GM18909 (cell line): ENCODE data around the gene SLC25A47.
"Not testable (repeated sequence)": the region's sequence is repeated elsewhere in the genome, so short reads cannot be mapped to it uniquely, and the experiment has no call there.

ENCODE experiments used
- ATAC-seq: cut with Tn5 transposase; IDR thresholded peaks from one replicate; pipeline ENCODE4 v1.9.1; 2021; ENCODE audit warnings: mild to moderate bottlenecking; ENCODE audit not compliant: unreplicated experiment, poor library complexity

The SLC25A47 gene

DNA sequence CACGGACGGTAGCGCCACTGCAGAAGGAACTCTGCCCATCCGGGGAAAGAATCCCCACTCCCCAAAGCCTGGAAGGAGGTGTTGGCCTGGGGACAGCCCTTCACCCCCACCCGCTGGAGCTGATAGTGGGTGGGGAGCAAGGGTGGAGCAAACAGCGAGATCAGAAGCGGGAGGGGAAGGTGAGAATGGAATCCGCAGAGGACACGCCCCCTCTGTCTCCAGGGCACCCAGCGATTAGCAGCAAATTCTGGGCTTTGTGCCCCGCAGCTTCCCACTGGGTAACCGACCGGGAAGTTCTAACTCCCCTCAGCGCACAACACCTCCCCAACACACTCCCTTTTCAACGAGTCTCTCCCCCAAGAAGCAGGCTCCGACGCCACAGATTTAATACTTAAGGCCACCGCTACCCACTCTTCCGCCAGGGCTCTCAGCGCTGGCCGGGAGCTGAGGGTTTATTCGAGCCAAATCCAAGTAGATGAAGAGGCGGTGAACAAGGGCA lies 18.3 kb upstream of the SLC25A47 start:
- ATAC-seq = no peak

DNA sequence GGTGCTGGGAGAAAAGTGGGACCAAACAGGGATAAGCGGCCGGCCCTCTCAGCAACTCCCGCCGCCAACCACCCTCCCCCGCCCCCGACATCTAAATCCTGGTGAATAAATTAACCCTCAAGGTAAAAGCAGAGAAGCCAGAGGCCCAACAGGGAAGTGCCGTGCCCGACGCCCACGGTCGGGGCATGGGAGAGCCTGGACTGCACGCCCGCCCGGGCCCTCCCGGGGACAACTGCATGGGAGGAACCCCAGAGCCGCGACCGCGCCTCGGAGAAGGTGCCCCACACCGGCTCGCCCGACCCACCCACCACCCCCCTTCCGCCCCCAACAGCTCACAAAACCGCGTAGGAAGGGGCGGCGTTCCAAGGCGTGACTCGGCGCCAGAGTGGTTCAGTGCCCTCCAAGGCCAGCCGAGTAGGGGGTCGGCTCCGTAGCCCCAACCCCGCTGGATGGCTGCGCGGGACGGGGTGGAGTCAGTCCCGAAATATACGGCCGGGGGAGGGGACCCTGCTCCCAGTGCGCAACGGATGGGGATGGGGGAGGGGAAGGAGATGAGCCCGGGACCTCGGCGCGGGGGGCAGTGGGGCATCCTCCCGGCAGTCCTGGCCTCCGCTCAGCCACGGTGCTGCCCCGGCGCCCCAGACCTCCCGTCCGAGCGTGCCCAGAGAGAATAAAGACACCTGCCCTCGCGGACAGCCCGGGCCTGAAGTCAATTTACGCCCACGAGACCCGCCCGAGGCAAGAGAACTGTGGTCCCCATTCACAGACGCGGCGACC lies 17.6 kb upstream of the SLC25A47 start:
- ATAC-seq = no peak

DNA sequence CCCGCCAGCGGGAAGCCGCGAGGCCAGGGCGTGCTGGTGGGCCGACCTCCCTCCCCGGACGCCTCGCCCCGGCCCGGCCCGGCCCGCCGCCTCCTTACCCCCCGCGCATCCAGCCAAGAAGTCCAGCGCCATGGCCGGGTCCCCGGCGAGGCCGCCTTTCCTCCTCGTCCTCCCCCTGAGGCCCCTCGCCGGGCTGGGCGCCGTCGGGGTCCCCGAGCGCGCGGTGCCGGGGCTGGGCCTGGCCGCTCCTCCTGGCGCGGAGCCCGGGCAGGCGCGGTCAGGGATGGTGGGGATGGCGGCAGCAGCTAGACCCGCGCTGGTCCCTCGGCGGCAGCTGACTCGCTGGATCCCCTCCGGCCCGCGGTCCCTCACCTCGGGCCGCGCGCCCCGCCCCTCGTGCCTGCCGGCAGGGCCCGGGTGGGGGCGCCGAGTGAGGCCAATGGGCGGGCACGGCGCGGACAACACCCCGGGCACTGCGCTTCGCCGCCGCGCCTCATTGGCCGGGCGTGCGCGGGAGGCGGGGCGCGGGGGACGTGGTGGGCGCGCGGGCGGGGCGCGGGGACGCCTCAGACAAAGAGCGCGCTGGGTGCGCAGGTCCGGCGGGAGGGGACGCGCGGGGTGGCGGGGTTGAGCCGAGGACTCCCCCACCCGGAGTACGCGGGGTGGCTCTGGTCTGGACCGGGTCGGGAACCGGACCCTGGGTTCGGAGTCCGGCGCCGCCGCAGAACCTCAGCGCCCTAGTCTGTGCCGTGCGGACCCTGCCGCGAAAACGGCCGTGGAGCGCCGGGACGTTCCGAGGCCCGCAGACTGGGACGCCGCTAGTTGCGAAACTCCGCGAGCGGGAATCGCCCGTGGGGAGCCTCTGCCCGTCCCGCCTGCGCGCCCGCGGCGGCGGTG lies 16.8 kb upstream of the SLC25A47 start, which contains the start of gene SLC25A29:
Gene SLC25A29, minus strand, starts transcription at position 344 of the 897 bp plus-strand sequence. Its CDS starts 212 bp downstream, at position 132.
- ATAC-seq = peak; percentile 86

DNA sequence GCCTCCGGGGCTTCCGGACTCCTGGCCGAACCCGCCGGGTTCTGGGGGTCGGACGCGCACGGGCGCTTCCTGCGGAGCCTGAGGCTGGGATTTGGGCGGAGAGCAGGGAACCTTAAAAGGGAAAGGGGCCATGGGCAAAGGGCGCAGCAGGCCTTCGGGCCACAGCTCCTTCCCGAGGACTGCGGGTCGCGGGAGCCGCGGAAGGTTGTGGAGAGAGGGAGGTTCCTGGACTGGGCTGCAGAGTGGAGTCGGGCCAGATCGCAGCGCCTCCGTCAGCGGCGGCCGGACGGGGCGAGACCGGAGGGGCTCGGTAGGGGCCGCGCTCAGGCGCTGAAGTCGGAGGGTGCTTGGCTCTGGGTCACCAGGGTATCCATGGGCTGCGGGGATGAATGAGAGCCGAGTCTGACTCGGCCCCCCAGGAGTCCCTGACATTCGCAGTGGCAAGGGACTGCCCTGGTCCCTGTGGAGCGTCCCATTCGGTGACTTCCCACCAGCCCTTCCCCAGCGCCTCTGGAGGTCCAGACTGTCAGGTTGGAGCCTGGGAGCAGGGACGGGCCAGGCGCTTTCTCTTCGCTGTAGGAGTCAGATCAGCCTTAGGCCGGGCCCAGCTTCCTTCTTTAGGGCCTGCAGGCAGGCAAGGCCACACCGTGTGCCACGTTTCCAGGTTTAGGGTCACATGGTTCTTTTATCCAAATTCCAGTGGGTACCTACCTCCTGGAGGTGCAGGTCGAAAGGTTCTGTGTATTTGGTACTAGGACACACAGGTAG lies 16.0 kb upstream of the SLC25A47 start:
- ATAC-seq = no peak

DNA sequence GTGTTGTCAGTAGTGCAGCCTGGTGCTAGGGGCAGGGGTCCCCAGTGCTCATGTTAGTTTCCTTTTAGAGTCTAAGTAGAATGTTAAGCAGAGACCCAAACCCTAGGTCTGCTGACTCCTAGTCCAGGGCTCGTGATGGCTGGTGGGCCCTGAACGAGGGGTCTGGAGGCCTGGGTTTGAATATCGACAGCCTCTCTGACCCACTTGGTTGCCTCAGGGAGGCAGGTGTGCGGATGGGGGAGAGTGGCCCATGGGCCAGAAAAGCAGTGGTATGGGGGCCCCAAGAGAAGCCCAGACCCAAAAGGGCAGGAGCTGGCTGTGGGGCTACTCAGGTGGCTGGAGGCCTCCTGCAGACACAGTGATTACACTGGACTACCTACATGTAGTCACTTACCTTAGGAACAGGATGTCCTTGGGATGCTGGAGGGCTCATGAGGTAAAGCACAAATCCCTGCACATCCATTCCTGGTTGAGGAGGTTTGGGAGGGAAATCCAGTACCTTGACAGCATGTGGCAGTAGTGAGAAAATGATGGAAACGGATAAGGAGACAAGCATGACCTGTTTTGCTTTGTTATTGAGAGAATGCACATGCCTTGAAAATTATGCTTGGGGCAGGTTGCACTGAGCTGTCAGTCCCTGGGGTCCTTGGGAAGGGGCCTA lies 15.2 kb upstream of the SLC25A47 start:
- no peak for ATAC-seq

DNA sequence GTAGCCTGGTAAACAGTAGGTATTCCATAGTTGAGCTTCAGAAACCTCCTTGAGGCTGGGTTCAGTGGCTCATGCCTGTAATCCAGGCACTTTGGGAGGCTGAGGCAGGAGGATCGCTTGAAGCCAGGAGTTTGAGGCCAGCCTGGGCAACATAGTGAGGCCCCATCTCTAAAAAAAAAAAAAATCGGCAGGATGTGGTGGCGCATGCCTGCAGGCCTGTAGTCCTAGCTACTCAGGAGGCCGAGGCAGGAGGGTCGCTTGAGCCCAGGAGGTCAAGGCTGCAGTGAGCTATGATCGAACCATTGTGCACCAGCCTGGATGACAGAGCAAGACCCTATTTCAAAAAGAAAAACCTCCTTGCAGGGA lies 14.7 kb upstream of the SLC25A47 start:
- ATAC-seq = not testable (repeated sequence)

DNA sequence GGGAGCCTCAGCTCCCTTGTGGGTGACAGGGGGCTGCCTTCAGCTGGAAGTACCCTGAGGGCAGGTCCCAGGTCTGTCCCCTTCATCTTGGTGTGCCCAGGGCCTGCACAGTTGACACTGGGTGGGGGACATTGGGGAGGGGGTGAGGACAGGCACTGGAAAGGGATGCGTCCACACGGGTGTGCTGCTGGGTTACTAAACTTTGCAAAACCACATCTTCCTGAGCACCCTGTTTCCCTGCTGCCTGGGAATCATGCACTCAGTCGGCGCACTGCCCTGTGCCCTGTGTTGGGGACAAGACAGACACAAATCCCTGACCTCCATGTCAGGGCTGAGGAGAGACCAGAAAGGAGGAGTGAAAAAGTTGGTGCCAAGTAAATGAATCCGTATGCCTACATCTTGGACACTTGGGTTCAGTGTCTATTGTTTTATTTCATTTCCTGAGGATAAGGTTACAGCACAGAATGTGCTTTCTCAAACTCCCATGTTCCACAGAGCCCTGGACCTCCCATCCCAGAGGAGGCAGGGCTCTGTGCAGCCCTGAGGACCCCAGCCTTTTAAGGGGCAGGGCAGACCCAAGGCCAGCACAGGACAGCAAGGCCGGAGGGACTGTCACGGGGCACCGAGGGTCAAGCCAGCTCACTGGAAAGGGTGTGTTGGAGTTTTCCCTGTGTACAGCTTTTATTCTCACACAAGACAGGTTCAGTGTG lies 14.0 kb upstream of the SLC25A47 start:
- no peak for ATAC-seq

DNA sequence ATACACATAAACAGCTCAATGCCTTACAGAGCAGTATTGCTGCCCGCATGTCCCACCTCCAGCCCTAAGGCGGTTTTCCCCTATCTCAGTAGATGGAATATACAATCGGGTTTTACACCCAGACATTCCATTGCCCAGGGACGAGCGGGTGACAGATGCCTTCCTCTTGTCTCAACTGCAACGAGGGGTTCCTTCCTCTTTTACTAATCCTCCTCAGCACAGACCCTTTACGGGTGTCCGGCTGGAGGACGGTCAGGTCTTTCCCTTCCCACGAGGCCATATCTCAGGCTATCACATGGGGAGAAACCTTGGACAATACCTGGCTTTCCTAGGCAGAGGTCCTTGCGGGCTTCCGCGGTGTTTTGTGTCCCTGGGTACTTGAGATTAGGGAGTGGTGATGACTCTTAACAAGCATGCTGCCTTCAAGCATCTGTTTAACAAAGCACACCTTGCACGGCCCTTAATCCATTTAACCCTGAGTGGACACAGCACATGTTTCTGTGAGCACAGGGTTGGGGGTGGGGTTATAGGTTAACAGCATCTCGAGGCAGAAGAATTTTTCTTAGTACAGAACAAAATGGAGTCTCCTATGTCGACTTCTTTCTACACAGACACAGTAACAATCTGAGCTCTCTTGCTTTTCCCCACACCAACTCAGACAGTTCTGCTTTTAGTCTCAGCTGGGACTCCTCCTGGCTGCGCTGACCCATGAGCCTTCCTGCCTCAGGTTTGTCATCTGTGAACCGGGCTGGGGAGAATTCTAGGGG lies 10.8 kb upstream of the SLC25A47 start:
- ATAC-seq = not testable (repeated sequence)

DNA sequence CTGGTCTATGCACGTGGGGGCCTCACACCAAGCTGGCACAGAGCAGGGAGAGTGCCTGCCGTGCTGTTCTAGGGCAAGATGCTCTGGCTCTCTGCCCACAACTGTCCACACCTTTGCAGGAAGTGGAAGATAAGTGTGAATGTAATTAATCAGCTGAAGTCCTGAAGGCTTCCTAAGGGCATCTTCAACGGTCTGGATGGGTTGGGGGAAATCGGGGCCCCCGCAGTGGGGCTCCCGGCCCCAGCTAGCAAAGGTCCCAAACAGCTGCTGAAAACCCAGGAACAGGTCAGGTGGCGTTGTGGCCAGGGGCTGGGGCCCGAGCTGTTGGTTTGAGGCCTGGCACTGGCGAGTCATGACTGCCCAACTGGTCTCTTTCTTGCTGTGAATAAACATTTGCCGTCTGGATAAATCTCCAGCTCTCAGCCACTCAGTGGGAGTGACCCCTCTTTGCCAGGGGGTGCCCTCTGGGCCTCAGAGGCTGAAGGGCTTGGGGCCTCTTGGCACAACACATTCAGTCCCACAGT lies 10.2 kb upstream of the SLC25A47 start:
- ATAC-seq = no peak

DNA sequence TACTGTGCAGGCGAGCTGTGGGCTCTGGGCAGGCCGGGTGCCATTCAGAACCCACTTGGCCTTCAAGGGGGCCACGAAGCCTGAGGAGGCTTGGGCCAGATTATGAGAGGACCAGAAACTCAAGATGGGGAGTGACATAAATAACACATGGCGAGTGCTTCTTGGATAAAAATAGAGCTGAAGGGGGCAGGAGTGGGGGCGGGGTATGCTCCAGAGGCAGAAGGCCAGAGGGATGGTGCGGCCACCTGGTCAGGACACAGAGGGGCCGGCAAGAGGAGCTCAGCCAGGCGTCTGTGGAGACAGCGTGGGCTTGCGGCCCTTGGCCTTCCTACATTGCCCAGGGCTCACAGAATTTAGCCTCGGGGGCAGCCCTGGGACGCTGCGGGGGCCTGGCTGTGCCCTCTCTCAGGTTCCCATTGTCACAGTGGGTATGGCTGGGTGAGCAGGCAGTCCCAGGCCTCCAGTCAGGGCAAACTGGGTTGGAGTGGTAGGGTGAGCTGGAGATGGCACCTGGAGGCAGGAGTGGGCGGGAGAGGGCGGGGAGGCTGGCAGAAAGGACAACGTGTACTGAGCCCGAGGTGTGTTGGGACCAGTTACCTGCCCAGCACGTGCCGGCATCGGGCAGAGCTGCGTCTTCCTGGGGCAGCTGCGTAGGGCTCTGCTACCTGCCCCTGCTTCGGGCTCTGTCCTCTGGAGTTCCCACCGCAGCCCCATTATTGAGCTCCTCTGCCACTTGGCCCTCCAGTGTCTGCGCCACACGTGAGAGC lies 9.5 kb upstream of the SLC25A47 start:
- ATAC-seq = no peak

DNA sequence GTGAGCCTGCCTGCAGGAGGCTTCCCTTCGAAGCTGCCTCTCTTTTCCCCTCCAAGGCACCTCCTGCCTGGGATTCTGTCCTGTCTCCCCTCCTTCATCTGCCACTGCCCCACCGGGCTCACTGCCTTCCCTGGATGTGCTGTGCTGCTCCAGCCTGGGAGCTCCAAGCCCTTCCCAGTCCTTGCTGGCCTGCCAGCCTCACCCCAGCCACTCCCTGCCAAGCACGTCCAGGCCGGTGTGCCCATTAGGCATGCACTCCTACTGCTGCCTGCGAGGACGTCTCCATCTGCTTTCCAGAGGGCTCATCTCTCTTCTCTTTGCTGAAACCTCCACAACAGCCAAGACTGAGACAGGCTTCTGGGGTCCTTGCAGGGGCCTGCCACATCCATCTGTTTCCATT lies 8.4 kb upstream of the SLC25A47 start:
- ATAC-seq = no peak

DNA sequence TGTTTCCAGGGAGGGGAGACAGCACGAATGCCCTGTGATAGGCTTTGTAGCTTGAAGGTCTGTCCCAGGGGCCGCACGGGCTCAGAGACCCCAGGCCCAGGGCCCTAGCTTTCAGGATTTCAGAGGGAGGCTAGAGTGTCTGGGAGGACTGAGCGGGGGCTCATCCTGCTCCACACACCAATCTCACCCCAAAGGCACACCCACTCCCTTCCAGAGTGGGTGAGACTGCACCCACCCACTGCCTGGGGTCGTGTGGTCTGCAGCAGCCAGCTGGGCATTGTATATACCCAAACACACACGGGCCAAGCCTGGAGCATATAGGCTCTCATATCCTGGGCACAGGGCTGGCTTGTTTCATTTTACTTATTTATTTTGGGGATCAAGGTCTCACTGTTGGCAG lies 5.8 kb upstream of the SLC25A47 start:
- no peak for ATAC-seq

DNA sequence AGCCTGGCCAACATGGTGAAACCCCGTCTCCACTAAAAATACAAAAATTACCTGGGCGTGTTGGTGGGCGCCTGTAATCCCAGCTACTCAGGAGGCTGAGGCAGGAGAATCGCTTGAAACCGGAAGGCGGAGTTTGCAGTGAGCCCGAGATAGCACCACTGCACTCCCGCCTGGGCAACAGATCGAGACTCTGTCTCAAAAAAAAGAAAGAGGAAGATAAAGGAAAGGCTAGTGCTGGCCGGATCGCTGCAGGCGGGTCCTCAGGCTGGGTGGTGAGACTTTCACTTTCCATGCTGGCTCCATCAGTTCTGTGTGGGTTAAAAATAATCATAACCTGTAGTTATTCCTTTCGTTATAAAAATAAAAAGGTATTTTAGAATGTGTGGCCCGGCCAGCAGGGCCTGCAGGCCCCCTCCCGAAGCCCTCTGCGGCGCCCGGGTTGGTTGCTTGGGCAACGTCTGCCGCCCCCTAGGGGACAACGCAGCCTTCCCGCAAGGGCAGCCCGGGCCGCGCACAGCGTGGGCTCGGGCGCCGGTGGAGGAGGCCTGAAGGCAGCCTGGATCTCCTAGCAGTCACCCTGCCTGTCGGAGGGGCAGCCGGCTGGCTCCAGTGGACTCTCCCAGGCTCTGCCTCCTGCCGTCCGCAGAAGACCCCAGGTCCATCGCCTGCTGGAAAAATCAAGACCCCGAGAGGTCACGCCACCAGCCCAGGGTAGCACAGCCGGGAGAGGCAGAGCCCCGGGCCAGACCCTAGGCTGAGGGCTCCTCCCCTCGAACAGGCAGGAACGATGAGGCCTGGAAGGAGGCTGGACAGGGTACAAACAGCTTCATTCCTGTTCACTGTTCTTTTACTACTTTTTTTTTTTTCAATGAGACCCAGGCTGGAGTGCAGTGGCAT lies 5.0 kb upstream of the SLC25A47 start:
- ATAC-seq = peak; percentile 93

DNA sequence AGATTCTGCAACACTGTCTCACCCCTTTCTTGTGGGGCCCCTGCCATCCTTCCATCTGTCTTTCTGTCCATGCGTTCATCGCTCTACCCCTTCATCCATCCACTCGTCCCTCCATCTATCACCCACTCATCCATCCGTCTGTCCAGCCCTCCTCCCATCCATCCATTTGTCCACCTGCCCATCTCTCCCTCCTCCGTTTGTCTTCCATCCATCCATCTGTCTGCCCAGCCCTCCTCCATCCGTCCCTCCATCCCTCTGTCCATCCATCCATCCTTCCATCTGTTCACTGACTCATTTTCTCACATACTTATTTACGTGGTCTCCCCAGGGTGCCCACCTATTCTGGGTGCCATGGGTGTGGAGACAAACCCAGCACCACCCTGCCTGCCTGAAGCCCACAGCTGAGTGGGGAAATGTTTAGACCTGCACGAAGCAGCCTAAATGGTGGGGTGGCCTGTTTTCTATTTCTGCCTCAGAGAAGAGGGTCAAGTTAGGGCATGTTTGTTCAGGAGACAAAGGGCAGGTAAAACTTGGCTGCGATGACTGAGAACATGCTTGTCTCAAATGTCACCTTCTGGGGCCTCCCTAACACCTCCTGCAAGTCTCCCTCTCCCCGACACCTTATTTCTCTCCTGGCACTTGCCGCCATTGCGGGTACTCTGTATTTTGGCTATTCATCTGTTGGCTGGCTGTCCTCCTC lies 2.8 kb upstream of the SLC25A47 start:
- ATAC-seq = no peak

DNA sequence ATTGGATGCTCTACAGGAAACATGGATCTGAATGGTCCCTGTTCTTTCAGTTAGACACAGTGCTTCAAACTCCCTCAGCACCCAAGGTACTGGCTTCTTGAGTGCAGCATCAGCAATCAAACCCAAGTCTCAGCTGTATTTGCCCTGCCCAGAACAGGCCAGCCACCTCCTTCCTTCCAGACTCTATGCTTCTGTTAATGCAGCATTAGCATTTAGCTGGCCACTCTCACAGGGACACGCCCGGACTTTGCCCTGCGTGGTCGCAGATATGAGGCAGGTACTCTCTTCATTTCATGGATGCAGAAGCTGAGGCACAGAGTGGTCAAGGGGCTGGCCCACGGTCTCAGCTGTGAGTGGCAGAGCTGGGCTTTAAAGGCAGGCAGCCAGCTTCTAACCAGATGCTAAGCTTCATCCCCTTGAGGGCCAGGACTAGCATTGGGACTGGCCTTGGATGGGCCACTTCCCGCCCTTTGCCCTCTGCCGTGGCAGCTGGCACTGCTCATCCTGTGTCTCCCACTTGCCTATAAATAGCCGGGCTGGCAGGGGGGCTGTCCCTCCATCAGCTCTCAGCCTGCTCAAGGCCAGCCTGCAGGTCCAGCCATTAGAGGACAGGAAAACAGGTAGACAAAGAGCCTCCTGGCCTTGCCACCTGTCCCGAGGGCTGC lies 1.5 kb upstream of the SLC25A47 start:
- no peak for ATAC-seq
